GM12872 (cell line): Measurements from ENCODE around the gene ISOC2.

Experiments used
- TF ChIP-seq, protein P1 (sequence below): IDR thresholded peaks from 3 replicates; pipeline ENCODE4 v1.5.1; 2011; ENCODE audit warnings: low read depth, mild to moderate bottlenecking, low read length, moderate library complexity; ENCODE audit not compliant: insufficient read depth

ISOC2 gene

DNA sequence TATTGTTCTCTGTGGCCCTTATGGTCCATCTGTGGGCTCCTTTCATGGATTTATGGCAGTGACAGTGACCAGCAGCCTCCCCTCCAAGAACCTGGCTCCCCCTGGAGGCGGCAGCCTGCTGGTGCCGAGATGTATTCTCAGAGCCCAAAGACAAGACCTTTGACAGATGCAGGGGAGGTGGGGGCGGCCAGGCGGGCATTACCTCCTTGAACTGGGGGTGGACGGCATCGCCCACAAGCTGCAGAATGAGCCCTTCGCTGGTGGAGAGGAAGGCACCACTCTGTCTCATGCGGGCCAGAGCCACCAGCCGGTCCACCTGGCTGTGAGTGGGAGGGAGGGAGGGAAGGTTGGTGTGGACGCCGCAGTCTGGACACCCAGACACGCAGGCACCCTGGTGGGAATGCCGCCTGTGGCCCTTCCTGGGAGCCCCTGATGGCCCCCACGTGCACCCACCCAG, 6.6 kb downstream of the ISOC2 start:
- TF ChIP-seq, protein P1, sequence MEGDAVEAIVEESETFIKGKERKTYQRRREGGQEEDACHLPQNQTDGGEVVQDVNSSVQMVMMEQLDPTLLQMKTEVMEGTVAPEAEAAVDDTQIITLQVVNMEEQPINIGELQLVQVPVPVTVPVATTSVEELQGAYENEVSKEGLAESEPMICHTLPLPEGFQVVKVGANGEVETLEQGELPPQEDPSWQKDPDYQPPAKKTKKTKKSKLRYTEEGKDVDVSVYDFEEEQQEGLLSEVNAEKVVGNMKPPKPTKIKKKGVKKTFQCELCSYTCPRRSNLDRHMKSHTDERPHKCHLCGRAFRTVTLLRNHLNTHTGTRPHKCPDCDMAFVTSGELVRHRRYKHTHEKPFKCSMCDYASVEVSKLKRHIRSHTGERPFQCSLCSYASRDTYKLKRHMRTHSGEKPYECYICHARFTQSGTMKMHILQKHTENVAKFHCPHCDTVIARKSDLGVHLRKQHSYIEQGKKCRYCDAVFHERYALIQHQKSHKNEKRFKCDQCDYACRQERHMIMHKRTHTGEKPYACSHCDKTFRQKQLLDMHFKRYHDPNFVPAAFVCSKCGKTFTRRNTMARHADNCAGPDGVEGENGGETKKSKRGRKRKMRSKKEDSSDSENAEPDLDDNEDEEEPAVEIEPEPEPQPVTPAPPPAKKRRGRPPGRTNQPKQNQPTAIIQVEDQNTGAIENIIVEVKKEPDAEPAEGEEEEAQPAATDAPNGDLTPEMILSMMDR, result peak; percentile 73

DNA sequence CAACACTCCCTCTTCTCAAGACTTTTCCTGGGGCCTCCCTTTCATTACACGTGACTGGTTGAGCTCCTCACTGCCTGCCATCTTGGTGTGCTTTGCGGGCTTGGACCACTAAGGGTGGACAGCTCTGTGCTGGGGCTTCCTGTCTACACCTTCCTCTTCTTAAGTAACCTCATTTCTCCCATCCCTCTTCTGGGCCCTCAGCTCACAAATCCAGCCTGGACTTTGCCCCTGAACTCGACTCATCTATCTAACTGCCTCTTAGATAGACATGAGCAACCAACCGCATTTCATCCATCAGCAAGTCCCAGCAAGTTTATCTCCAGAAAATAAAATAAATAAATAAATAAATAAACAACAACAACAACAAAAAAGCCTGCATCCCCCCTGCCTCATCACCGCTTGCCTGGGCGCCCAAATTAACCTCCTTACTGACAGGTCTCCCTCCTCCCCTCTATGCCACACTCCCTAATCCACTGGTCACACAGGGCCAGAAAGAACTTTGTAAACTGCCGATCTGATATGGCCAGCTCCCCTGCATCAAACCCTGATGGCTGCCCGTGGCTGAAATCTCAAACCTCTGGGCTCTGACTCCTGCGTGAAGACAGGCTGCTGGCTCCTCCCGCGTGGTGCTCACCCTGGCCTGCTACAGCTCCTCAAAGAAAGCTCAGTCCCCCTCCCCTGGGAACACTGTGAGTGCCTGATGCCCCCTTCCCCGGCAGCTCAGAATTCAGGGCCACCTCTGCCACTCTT, 7.8 kb downstream of the ISOC2 start:
- TF ChIP-seq, protein P1, result no peak

DNA sequence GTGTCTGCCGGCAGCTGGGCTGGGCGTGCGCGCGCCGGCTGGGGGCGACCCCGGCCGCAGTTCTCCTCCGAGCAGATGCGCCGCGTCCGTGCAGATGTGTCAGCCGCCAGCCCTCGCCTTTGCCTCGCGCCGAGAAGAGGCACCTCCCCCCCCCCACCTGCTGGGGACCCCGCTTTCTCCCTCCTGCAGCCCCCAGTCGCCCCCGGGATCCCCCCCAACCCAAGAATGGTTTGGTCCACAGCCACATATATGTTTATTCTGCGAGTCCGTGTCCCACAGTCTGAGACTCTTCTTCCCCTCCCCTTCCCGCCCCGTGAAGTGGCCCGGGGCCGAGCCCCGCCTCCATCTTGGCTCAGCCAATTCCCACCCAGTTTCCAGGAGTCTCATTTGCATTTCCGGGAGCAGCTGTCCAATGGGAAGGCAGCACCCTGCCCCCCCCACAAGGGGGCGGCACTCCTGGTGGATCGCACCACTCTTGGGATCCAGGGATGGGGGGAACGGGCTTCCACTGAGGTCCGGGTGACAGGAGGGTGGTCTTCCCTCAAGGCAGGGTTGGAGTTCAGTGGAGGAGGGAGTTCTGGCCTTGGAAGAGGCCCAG, 8.6 kb downstream of the ISOC2 start:
- TF ChIP-seq, protein P1, result no peak

DNA sequence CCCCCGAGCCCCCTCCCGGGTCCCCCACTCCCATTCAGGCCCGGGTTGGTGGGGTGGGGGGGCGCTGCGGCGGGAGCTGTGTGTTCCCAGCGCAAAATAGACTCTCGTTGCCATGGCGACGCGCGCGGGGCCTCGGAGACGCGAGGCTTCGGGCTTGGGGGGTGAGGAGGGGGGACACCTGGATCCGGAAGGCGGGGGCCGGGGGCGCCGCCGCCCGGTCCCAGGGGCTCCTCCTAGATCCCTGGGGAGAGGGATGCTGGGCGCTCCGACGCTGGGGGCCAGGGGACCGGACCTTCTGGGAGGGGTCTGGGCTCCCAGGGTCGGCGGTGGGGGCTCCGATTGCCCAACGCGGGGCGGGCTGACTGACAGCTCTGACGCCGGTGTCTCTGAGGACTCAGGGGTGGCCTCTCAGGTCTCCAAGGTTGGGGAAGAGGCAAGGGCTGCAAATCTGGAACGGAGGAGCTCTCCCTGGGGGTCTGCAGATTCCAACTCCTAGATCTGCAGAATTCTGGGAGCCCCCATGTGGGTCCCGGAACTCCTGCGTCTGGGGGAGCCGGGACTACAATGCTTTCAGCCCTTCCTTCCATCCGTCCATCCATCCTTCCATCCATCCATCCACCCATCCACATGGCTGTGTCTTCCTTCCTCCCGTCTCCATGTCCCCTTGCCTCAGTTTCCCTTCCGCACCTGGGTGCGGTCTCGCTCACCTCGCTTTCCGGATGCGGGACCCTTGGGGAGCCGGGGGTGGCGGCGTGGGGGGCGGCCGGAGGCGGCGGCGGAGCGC, 9.3 kb downstream of the ISOC2 start:
- TF ChIP-seq, protein P1, result no peak

DNA sequence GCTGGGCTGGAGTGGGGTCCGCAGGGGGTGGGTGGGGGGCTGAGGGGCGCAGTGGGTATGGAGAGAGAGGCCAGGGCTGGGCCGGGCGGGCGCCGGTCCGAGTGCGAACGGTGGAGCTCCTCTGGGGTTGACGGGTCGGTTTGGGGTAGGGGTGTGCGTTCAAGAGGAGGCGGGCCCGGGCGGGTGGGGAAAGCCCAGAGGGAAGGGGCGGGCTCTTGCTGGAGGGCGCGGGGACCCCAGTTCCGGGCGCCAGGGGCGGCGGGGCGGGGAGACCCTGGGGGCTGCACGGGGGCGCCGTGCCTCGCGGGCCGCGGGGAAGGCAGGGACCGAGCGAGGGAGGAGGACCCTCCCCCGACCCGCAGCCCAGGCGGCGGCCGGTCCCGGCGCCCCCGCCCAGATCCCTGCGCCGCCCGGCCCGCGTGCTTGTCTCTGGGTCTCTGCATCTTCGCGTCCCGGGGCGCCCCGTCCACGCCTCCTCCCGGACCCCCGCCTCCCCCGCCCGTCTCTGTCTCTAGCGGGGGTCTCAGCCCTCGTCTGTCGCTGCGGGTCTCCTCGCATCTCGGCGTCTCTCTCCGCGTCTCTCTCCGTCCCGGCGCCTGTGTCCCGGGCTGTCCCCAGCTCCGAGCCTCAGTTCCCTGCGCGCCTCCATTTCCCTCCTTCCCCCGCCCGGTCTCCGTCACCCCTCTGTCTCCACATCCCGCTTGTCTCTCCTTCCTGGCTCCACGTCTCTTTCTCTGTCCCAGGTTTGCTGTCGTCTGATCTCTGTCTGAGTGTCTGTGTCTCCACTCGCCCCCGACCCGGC, 10.1 kb downstream of the ISOC2 start:
- TF ChIP-seq, protein P1, result no peak

DNA sequence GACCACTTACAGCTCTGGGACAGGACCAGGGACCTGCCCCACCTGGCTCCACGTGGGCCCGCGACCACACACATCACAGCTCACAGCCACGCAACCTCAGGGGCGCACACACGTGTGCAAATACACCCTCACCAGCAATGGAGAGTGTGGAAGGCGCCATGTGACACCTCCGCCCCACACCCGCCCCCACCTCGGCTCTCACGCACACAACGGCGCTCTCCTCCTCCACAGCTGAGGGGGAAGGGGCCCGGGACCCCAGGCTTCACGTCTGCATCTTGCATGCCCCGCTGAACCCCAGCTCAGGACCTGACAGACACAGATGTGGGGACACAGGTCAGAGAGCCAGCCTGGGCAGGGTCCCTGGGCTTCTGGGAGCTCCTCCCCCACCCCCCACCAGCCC, 12.0 kb downstream of the ISOC2 start:
- TF ChIP-seq, protein P1, result no peak
